T-helper 2 cell (primary cell): ENCODE measurements around the gene FCRL6.

ENCODE experiments used
- DNase-seq, 5 experiments: peaks; one replicate each; pipeline versions ENCODE4 v3.0.0 to v3.0.0-alpha.2; 2012 to 2022

Gene FCRL6

DNA sequence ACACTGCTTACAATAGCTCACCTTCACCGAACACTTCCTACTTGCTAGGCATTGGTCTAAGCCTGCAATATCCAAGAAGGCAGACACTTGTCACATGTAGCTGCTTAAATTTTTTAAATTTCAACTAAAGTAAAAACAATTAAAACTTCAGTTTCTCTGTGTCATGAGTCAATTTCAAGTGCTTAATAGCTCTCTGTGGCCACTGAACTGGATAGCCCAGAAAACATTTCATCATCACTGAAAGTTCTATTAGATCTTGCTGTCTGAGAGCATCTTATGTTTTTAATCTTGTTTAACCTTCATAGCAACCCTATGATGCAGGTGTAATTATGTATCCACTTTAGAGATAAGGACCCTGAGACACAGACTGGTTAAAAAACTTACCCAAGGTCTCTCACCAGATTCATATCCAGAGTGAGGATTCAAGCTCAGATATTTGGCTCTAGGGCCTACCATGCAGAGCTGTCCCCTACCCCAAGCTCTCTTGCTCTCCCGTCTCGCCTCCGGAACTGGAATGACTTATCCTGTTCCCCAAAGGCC lies 2.6 kb upstream of the FCRL6 start:
- no peak for DNase-seq

DNA sequence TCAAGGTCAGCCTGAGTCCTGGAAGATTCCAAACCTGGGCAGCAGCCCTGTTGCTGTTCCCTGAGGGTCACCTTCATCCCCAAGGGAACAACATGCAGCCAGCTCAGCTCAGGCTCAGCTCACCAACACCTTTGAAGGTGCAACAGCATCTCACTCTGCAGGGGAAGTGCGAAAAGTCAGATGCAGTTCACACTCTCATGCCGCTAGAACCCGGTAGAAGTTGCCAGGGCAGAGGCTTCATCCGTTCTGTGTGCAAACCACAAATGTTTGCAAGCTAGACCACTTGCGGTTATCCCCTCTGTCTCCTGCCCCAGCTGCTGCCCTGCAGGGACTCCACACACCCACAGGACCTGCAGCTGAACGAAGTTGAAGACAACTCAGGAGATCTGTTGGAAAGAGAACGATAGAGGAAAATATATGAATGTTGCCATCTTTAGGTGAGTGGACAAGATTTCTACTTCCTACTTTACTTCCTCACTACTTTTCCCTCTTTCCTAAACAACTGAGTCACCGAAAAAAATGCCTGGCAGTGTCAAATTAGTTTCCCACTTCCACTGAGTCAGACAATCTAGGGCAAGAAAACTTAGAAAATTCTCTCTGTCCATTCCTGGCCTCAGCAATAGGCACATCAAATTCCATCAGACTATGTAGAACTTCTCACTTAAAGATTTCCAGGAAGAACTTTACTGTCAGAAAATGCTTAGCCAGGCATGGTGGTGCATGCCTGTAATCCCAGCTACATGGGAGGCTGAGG lies 1.8 kb upstream of the FCRL6 start:
- peak in 2 of 5 experiments; percentile 54 to 68 for DNase-seq

DNA sequence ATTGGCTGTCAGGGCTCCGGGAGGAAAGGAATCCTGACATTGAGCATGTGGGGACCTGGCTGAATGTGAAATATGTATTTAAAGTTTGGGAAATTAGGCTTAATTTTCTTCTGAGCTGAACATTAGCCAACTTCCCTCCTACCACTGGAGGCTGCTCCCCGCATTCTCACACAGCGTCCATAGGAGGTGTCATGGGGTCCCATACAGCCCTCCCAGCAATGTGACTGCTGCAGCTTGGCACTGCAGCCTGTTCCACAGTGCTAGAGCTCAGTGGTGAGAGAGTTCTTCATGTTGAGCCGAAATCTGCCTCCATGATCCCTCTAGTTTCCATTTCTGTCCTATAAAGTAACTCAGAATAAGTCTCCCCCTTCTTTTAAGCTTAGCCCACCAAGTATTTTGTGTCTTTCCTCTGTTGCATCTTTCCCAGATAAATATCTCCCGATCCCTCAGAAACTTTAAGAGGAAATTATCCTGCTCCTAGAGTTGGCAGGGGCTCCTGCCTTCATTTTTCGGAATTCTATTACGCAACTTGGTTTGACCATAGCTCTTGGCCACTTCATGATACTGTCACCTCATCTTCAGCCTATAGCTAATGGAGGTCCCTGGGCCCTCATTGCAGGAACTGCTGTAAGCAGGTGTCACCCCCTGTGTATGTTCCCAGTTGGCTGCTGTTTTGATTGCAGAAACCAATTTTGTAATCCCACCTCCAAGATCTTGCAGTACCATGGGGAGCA lies 2.0 kb downstream of the FCRL6 start:
- no peak for DNase-seq

DNA sequence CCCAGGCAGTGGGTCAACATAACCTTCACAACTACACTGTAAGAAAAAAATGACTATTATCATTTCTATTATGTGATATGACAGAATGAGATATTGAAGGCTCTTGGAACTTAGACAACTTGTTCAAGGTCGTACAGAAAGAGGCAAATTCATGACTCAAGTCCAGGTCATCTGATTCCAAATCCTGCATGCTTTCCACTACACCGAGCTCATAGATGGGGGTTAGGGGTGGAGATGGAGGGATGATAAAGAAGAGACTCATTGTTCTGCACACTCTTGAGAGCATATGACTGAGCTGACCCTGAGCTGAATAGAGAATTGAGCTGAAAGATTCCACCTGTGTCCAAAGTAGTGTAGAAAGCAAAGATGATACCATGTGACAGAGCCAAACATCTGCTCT lies 2.8 kb downstream of the FCRL6 start:
- no peak for DNase-seq

DNA sequence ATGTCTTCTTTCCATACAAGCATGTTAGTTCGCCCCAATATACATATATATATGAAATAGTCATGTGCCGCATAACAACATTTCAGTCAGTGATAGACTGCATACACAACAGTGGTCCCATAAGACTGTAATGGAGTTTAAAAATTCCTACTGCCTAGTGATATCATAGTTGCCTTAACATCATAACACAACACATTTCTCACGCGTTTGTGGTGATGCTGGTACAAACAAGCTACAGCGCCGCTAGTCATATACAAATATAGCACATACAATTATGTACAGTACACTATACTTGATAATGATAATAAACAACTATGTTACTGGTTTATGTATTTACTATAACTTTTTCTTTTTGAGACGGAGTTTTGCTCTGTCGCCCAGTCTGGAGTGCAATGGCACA lies 13.8 kb downstream of the FCRL6 start:
- no peak for DNase-seq

DNA sequence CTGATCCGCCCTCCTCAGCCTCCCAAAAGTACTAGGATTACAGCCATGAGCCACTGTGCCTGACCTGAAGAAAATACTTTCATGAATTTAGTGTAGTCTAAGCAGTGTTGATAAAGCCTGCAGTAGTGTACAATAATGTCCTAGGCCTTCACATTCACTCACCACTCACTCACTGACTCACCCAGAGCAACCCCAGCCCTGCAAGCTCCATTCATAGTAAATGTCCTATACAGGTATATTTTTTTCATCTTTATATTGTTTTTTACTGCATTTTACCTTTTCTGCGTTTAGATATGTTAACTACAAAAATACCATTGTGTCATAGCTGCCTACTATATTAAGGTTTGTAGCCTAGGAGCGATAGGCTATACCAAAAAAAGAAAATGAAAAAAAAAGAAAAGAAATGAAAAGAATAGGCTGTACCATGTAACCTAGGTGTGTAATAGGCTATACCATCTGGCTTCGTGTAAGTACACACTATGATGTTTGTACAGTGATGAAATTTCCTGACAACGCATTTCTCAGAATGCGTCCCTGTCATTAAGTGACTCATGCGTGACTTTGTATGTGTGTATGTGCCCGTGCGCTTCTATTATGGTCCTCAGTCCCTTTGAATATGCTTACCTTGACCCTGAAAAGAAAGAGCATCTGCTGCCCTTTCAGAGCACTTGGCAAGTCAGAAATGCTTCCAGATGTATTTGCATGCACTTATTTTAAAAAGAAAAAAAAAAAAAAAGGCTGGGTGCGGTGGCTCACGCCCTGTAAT lies 15.3 kb downstream of the FCRL6 start:
- DNase-seq: no peak

DNA sequence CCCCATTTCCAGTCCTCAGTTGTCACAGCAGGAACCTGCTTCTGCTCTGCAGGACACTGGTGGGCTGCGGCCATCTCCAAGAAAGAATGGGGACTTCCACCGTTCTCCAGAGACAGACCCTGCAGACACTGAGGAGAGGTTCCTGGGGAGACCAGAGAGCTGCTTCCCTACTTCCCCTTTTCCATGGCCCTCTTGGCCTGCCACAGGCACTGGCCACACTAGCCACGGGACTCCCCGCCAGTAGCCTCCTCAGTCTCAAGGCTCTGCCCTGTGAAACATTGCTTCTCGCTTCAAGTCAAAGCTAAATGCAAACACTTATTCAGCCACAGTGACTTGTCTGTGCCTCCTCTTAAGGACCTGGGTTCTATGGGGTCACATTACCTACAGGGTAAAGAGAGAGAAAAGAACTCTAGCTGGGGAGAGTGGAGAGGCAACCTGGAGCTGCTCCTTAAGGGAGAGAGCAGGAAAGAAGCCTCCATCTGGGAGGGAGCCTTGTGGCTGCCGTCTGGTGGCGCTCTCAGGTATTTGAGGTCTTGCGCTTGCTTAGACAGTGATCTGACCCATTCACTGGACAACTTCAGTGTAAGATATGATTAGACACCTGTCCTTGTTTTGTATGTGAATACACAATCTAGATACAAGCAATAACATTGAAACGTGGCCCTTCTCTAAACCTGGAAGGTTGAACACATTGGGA lies 19.2 kb downstream of the FCRL6 start:
- no peak for DNase-seq

DNA sequence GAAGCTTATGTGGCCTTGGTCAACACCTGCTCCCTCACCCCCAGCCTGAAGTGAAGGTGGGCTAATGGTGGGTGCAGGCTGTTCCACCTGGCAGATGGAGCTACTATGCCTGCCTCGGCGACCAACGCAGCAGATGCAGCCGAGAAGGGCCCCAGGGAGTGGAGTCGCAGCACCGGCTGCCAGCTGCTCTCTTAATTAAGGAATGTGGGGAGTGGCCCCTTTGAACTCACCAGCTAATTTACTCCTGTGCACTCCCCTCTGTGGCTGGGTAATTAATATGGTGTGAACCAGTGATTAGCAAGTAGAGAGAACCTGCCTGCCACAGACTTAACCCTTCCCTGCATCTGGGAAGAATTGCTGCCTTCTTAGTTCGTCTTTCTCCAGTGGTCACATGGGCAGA lies 21.2 kb downstream of the FCRL6 start:
- no peak for DNase-seq

DNA sequence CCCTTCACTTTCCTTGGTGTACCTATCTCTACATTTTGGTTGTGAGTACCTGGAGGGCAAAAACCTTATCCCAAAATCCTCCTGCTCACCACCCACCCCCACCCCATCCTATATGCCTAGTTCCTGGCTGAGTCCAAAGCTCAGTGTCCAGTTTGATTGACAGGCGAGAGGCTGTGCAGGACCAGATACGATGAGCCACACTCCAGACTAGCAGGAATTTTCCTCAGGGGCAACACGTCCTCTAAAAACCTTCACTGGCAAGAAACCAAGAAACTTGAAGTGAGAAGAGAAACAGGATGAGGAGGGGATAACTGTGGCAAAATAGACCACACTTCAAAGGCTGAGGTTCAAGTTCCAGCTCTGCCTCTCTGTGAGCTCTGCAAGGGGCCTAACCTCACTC lies 23.4 kb downstream of the FCRL6 start:
- DNase-seq: peak in 1 of 5 experiments; percentile 11

DNA sequence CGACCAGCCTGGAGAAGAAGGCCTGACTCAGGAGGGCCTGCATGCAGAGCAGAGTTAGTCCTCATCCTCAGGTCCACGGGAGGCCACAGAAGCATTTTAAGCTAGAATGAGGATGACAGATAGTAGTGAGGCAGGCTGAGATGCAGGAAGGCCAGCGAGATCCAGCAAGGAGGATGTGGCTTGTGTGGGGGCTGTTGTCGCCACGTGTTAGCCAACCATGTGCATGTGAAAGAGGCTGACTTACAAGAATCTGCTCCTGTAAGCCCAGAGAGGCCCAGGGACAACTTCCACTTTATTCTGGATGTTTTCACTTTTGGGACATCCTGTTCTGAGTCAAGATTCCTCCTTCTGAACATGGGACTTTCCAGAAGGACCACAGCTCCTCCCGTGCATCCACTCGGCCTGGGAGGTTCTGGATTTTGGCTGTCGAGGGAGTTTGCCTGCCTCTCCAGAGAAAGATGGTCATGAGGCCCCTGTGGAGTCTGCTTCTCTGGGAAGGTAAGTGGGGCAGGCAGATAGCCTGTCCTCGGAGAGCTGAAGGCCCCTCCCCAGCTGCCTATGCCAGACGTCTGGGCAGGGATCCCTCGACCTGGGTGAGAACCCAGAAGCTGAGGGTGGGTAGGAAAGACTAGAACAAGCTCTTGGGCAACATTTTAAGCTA lies 24.4 kb downstream of the FCRL6 start, which contains the start of gene SLAMF8:
SLAMF8 (plus strand) TSS at position 433 of the 661 bp plus-strand sequence; CDS start at position 459, 26 bp downstream.
- DNase-seq: peak in 2 of 5 experiments; percentile 71 to 89

DNA sequence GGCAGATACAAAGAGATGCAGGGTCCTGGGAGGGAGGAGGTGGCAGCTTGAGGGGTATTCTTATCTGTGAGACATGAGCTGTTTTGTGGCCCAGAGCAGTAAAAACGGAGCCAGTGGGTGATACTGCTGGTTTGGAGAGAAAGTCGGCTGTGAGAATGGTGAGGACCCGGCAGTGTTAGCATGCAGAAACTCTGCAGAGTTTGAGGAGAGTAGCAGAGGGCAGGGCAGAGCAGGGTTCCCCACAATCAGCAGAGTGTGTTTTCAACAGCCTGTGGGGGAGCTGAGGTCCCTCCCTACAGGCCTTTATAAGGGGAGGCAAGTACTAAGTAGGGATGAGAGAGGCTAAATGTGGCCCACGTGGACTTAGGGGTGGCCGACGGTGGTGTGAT lies 24.9 kb downstream of the FCRL6 start:
- no peak for DNase-seq

DNA sequence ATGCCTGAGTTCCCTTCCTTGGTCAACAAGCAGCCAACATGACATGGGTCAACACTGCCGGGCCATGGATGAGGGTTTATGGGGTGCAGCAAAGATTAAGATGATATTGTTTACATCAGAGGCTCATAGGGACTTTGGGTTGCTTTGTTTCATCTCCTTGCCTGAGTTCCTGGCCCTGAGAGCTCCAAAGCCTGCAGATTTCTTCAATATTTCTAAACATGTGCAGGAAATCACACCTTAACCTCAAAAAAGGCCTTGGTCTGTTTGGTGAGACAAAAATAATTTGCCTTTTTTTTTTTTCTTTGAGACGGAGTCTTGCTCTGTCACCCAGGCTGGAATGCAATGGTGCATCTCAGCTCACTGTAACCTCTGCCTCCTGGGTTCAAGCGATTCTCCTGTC lies 25.4 kb downstream of the FCRL6 start:
- DNase-seq: peak in 2 of 5 experiments; percentile 53 to 60

DNA sequence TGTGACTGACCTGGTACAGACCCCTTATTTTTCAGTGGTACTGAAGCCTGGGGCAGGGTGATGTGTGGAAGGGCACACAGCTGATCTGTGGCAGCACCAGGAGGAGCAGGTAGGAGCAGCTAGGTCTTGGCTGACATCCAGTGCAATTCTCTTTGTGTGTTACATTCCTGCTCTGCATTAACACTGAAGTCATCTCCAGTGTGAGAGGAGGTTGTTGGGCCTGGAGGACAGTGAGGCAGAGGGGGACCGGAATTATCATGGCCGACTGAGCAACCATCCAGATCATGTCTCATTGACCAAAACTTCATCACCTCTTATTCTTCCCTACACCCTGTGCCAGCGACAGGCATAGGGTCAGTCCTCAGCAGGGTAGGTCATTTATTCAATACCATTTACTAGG lies 26.0 kb downstream of the FCRL6 start:
- no peak for DNase-seq

DNA sequence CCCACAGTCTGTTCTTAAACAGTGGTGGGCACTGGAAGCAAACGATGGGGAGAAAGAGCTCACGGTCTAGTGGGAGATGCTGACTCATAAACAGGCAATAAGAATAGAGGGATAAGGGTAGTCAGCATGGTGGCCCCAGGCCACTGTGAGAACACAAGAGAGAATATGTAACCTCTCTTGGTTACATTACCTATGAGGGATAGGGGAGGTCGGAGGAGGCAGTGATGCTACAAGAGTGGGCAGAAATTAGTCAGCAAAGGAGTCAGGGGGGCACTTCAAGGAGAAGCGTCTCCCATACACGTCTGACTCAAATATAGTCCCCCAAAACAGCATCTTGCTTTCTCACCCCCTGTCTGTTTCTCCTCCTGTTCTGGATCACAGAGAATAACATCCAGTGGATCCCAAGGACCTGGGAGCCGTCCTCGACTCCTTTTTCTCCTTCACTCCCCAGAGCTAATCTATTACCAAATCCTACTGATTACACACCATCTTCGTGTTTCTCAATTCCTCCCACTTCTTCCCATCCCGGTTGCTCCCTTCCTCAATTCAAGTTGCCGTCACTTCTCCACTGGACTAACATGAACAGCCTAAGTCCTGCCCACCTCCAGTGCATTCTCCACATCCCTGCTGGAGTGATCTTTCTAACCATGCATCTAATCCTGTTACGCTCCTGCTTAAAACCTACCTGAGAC lies 26.6 kb downstream of the FCRL6 start:
- DNase-seq: no peak

DNA sequence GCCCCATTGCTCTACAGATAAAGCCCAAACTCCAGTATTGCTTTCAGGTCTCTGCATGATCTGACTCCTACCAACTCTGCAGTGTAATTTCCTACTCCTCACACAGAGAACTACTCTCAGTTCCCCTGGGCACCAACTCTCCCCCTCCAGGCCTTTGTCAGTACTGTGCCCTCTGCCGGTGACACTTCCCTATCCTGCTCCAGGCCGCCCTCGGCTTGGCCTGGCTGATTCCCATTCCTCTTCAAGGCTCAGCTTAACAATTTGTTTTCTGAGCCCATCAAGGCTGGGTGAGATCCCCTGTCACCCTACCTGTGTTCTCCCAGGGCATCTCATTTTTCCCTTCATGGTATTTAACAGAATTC lies 27.1 kb downstream of the FCRL6 start:
- no peak for DNase-seq

DNA sequence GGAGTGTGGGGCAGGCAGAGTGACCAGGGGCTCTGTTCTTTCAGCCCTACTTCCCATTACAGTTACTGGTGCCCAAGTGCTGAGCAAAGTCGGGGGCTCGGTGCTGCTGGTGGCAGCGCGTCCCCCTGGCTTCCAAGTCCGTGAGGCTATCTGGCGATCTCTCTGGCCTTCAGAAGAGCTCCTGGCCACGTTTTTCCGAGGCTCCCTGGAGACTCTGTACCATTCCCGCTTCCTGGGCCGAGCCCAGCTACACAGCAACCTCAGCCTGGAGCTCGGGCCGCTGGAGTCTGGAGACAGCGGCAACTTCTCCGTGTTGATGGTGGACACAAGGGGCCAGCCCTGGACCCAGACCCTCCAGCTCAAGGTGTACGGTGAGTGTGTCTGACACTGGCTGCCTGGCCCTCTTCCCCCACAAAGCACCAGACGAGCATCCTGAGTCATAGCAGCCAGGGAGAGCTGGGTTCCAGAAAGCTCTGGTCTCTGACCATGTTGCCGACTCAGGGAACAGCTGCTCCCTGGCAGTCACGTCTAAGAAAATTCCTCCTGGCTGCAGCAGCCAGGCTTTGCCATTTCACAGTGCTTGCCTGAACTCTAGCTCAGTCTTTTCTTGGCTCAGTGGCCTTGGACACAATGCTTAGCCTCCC lies 27.8 kb downstream of the FCRL6 start:
- DNase-seq: no peak

DNA sequence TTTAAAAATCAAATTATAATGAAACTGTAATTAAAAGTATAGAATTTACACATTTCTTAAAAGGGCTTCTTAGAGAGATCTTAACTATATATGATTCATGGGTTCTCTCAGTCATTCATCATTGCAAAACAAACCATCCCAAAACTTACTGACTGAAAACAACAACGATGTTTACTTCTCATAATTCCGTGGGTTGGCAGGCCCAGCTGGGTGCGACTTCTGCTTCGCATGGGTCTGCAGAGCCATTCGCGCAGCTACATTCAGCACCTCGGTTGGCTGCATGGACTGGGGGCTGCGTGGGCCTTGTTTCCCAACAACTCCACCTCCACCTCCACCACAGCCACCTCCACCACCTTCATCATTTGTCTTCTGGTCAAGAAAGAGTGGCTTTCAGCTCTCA lies 28.6 kb downstream of the FCRL6 start:
- DNase-seq: no peak

DNA sequence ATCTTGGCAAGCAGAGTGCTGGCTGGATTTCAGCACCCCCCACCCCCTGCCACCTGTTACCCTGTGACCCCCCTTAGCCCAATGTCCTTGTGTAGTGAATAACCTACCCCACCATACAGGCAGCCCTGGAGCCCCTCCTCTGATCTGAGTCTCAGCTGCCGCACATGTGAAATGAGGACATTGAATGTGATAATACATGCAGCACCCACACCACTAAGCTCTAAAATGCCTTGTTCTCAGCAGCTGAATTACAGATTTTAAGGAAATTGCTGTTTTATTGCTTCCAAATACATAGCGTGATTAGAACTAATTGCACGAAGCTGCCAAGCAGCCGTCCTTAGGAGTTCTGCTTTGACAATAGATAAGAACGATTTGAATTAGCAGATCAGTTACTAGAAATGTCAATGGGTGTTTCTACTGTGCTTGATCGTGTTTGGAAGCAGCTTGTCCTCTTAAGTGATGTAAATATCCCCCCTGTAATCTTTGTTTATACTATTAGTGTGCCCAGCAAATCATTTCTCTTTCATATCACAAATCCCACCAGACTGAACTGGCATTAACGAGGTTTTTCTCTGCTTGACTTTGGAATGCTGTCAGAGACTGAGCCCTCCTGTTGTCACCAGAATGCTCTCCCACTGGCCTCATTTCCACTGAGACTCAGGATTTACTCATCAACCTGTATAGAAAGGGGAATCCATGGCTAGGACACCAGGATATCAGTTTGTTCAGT lies 29.4 kb downstream of the FCRL6 start:
- no peak for DNase-seq

DNA sequence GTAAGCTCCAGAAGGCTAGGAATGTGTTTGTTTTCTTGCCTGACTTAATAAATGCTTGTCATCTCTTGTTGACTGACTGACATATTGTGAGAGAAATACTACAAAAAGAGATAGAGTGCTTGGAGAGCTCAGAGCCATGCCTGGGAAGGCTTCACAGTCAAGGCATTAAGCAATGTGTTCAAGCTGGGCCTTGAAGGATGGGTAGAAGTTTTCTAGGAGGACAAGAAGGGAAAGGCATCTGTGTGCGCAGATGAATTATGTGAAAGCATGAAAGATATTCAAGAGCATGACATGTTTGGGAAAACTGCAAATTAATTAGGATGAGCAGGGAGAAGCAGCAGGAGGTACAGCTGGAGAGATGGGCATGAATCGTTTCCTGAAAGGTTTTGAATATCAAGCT lies 30.1 kb downstream of the FCRL6 start:
- no peak for DNase-seq

DNA sequence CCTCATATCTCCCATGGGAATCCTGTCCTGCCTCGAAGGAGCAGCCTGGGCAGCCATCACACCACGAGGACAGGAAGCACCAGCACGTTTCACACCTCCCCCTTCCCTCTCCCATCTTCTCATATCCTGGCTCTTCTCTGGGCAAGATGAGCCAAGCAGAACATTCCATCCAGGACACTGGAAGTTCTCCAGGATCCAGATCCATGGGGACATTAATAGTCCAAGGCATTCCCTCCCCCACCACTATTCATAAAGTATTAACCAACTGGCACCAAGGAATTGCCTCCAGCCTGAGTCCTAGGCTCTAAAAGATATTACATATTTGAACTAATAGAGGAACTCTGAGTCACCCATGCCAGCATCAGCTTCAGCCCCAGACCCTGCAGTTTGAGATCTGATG lies 33.2 kb downstream of the FCRL6 start:
- no peak for DNase-seq
